Vagina (tissue), 2 donors: ENCODE results near the gene LTA4H.

Source experiments
- POLR2A ChIP-seq, 2 donors: fragments of 450-650 bp; IDR thresholded peaks; one replicate each; pipeline ENCODE4 v1.6.1; 2017; ENCODE audit warnings: antibody characterized with exemption in 2 of 2, mild to moderate bottlenecking in 2 of 2, moderate library complexity in 2 of 2
- TF ChIP-seq, protein P1 (sequence below), 3 experiments: fragments of 450-650 bp in 2 of 3; fragments of 200-600 bp in 1 of 3; sonication (generic) in 1 of 3; IDR thresholded peaks; one replicate each; pipeline ENCODE4 v1.5.1; 2017 to 2019; ENCODE audit warnings: antibody characterized with exemption in 3 of 3, mild to moderate bottlenecking in 2 of 3, moderate library complexity in 2 of 3

DNA sequence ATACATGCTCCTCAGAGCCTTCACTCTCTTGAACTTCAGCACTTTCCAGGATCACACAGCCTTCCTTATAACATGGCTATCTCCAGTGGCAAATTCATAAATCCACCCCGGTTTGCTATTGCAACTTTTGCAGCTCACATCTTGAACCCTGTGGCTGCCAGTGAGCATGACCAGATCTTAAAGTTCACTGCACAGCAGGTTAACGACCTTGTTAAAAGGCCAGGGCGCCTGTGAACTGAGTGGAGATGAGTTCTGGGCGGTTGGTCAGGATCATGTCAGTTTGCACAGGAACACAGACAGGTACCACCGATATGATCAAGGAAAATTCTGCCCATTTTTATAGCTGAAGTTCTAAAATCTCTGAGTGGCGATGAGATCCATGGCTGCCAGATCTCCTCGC is 24.7 kb upstream of the LTA4H start:
- TF ChIP-seq, protein P1, sequence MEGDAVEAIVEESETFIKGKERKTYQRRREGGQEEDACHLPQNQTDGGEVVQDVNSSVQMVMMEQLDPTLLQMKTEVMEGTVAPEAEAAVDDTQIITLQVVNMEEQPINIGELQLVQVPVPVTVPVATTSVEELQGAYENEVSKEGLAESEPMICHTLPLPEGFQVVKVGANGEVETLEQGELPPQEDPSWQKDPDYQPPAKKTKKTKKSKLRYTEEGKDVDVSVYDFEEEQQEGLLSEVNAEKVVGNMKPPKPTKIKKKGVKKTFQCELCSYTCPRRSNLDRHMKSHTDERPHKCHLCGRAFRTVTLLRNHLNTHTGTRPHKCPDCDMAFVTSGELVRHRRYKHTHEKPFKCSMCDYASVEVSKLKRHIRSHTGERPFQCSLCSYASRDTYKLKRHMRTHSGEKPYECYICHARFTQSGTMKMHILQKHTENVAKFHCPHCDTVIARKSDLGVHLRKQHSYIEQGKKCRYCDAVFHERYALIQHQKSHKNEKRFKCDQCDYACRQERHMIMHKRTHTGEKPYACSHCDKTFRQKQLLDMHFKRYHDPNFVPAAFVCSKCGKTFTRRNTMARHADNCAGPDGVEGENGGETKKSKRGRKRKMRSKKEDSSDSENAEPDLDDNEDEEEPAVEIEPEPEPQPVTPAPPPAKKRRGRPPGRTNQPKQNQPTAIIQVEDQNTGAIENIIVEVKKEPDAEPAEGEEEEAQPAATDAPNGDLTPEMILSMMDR (IDR thresholded peaks at IDR 0.05) = no peak
- TF ChIP-seq POLR2A (IDR thresholded peaks at IDR 0.05) = no peak
